MG63 (cell line): ENCODE measurements around the gene RNF115. TPM values are rescaled to one million over a fixed set of nuclear protein-coding genes. Genes with fewer than 3 reads are reported as not detected.

Source experiments
- DNase-seq: peaks from one replicate; pipeline ENCODE4 v3.0.0-alpha.2; 2020
- H3K27me3 ChIP-seq: fragments of 250-450 bp; sonication (Bioruptor Pico); 2 replicates; pipeline ENCODE4 v1.5.1; 2020; ENCODE audit warnings: mild to moderate bottlenecking, moderate library complexity
- H3K36me3 ChIP-seq: fragments of 250-450 bp; sonication (Bioruptor Pico); 2 replicates; pipeline ENCODE4 v1.5.1; 2020; ENCODE audit warnings: mild to moderate bottlenecking, moderate library complexity
- H3K4me3 ChIP-seq: fragments of 250-450 bp; sonication (Bioruptor Pico); 2 replicates; pipeline ENCODE4 v1.5.1; 2020; ENCODE audit warnings: mild to moderate bottlenecking, moderate library complexity
- H3K9me3 ChIP-seq: fragments of 250-450 bp; sonication (Bioruptor Pico); 2 replicates; pipeline ENCODE4 v1.5.1; 2020; ENCODE audit warnings: mild to moderate bottlenecking, moderate library complexity
- total RNA-seq: library from RNA; depleted of rRNA; stranded (reverse); fragments of >200 nt; shearing (Covaris generic); gene quantifications from 2 replicates; pipeline ENCODE4 v1.2.3, GENCODE V29; 2014; ENCODE audit warnings: low replicate concordance; rRNA removed

Gene RNF115
- total RNA-seq = 8.4 and 11.3 TPM in 2 replicates

DNA sequence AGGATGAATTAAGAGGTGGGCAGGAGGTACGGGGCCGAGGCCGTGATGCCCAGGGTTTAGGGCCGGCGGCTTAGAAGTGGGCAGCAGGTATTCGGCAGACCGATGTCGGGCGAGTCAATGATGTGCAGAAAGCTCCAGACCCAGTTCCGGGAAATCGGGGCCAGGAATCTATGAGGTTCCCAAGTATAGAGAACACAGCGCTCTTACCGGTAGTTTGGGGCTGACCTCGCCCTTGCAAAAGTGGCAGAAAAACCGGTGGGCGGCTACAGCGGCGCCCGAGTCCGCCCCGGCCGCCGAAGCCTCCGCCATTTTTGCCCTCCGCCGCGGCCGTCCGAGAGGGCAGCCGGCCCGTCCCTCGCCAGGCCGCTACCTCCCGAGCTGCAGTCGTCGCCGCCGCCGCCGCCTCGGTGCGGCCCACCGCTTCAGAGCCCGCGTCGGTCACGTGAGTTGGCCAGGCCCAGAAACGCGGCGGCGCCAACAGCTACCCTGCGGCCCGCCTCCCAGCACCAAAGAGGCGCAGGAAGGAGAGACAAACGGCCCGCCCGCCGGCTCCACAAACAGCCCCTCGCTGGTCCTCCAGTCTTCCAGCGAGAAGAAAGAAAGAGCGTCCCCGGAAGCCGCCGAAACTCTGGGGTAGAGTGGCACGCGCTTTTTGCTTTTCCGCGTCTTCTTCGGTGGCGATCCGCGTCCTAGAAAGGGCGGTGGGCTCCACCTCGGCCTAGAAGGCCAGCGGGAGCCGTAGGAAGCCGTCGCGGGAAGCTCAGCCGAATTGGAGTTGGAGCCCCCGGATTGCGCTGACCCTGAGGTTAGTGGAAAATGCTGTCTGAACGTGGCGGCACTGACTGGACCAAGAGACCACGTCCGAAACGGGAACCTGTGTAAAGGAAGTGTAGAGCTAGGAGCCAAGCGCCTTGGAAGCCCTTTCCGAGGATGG, at the start of gene RNF115, which contains the start of gene POLR3C:
RNF115 (minus strand) TSS at position 531 of the 934 bp plus-strand sequence; CDS start at position 309, 222 bp downstream.
POLR3C (plus strand) TSS at position 636 of the 934 bp plus-strand sequence. CDS start 1,577 bp downstream, outside the sequence.
- Histone ChIP-seq H3K36me3 (peaks cover 37% of the 10 kb centered on the region), H3K9me3 (no peaks in the 10 kb centered on the region), H3K27me3 (no peaks in the 10 kb centered on the region), H3K4me3 (peak within 1 kb of the TSS; percentile 95)
- peak; percentile 97 for DNase-seq

DNA sequence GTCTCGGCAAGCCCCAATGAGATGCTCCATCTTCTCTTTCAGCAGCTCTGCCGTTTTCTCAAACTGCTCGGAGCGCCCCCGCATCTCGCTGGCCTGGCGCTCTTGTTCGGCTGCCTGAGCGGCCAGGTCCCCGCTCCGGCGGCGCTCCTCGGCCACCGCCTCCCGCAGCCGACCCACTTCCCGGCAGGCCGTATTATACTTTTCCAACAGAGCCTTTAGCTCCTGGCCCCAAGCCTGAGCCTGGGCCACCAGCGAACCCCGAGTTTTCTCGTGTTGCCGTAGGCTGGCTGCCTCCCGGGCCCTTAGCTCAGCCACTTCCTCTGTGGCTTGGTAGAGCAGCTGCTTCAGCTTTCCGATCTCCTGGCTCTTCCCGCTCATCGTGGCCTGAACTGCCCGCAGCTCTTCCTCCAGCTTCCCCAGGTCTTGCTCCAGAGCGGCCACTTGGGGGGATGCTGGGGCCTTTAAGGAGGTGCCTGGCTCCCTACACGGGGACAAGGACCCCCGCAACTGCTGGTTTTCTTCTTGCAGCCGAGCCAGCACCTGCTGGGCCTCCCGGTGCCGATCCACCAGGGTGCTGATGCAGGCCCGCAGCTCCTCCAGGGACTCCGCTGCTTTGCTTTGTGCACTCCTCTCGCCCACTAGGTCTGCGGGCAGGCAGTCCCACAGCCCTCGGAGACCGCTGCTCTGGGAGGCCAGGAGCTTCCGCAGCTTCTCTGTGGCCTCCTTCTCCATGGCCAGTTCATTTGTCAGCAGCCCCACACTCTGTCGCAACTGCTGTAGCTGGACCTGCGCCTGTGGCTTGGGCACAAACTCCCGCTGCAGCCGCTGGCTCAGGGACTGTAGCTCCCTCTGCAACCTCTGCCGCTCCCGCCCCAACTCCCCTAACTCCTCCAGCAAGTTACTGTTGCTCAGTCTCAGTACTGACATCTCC, 48.4 kb upstream of the RNF115 start:
- Histone ChIP-seq H3K9me3 (no peaks in the 10 kb centered on the region), H3K36me3 (no peaks in the 10 kb centered on the region), H3K4me3 (no peak overlapping the region), H3K27me3 (no peaks in the 10 kb centered on the region; the same call in none of the 2 replicates)
- no peak for DNase-seq

DNA sequence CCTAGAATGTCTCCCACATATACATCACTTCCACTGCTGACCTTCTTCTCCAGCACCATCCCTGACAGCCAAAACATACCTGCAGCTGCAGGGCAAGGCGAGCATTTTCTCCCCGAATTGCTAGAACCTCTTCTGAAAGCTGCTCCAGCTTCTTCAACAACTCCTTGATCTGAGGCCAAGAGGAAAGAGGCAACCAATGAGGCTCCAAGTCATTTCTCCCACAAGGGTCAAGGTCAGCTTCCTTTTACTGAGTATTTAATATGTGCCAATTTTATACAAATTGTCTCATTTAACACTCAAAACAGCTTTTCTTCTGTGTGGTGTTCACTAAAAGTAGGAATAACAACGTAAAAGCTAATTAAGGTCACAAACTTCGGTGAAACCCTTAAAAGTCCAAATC, 44.3 kb upstream of the RNF115 start:
- H3K27me3 ChIP-seq = peaks cover 10% of the 10 kb centered on the region
- DNase-seq = no peak
- no peak overlapping the region for H3K4me3 ChIP-seq
- H3K9me3 ChIP-seq = no peaks in the 10 kb centered on the region
- no peaks in the 10 kb centered on the region for H3K36me3 ChIP-seq

DNA sequence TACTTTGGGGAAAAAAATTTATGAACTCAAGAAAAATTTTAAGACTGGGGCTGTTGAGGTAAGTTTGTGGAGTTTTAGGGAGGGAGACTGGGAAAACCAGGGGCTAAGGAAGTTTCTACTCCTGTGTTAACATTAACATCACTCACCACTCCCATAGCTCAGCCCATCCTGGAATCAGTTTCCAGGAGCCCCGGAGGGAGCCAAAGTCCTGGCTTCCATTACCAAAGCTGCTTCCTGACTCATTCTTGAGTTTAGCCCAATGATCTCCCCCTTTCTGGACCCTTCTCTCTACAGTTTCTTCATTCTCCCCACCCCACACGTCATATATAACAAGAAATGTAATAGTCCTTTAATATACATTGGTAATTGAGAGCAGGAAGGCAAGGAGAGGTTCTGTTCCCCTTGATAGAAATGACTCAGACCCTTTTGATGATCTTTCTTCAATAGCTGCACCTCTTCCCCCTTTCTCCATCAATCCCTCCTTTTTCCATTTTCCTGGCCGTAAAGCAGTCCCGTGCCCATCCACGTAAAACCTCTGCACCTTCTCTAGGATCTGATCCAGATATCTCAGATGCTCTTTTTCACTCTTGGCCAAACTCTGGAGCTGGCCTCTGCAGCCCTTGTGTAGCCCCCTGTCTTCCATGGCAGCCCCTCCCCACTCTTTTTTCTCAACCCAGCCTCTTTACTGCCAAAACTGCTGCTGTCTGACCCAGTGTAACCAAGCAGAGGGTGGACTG, 39.6 kb upstream of the RNF115 start:
- H3K27me3 ChIP-seq = peaks cover 10% of the 10 kb centered on the region
- no peaks in the 10 kb centered on the region for H3K36me3 ChIP-seq
- no peak overlapping the region for H3K4me3 ChIP-seq
- no peaks in the 10 kb centered on the region for H3K9me3 ChIP-seq
- DNase-seq = peak; percentile 16

DNA sequence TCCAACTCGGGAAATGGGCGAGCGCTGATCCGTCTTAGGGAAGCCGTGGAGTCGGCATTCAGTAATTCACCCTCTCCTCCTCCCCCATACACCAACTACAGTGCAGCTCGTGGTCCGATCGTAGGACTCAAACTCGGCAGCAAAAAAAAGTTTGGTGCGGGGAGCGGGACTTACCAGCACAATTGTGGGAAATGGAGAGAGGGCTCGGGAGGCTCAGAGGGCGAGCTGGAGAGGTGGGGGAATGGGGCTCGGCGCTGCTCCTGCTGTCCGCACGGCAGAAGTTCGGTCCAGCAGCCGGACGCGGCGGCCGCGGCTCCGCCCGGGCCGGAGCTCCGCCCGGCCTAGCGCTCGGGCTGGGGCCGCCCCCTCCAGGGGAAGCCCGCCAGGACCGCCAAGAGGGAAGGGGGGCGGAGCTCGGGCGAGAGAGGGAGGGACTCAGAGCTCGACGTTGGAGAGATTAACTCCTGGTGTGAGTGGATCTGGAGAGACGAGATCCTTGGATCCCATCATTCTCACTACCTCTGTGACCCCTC, 35.7 kb upstream of the RNF115 start:
- Histone ChIP-seq H3K27me3 (peaks cover under 1% of the 10 kb centered on the region; the same call in 1 of the 2 replicates), H3K4me3 (peak overlapping the region; percentile 82), H3K36me3 (peaks cover 31% of the 10 kb centered on the region), H3K9me3 (no peaks in the 10 kb centered on the region)
- DNase-seq = peak; percentile 90

DNA sequence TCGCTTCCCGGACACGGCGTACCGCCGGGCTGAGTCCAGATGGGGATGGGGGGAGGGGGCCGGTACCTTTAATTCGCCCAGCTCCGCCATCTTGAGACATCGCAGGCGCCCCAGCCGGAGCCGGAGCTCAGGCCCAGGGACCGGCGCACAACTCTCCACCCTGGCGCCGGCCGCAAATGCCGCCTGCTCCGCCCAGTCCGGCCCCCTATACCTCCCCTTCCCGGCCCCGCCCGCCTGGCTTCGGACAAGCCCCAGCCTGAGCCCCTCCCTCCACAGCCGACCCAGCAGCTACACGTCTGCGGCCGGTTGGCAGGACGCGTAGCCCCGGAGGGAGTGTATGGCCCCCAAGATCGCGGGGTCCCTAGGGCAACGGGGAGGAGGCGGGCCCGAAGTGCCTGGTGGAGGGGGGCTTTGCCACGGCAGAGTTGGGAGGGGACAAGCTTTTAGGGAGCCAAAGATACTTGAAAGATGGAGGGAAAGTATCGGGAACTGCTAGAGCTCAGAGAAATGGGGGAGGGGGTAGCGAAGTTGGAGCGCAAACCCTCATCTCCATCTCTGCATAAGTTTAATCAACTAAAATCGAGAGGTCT, 35.1 kb upstream of the RNF115 start, which contains the start of gene PIAS3:
PIAS3 (minus strand) TSS at position 181 of the 590 bp plus-strand sequence; CDS start at position 90, 91 bp downstream.
- no peaks in the 10 kb centered on the region for H3K27me3 ChIP-seq
- peaks cover 34% of the 10 kb centered on the region for H3K36me3 ChIP-seq
- H3K4me3 ChIP-seq = peak within 1 kb of the TSS; percentile 82
- peak; percentile 98 for DNase-seq
- H3K9me3 ChIP-seq = no peaks in the 10 kb centered on the region

DNA sequence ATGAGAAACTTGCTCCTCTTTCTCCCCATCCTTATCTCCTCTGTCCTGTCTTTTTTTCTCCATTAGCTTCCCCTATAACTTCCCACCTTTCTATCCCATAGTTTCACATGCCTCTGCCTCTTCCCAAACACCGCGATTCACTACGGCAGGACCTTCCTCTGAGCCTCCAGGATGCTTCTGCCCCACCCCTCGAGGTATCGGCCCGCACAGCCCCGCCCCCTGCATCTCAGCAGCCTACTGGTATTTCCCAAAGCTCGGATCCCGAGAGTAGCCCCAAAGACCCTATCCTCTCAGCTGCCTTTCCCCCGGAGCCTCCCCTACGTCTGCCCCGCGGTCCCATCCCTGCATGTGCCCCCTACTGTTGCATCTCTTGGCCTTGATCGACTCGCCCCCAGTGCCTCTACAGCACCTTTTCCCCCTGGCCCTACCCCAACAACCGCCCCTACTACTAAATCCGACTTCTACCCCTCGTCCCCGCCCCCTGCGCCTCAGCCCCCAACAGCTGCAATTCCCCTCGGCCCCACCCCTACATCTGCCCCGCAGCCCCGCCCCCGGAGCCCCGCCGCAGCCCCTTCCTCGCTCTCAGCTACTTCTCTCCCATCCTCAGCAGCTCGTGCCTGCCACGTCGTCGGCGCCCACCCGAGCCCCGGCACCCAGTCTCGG, 34.5 kb upstream of the RNF115 start:
- Histone ChIP-seq H3K9me3 (no peaks in the 10 kb centered on the region), H3K27me3 (no peaks in the 10 kb centered on the region), H3K36me3 (peaks cover 38% of the 10 kb centered on the region), H3K4me3 (peak overlapping the region; percentile 82)
- peak; percentile 69 for DNase-seq

DNA sequence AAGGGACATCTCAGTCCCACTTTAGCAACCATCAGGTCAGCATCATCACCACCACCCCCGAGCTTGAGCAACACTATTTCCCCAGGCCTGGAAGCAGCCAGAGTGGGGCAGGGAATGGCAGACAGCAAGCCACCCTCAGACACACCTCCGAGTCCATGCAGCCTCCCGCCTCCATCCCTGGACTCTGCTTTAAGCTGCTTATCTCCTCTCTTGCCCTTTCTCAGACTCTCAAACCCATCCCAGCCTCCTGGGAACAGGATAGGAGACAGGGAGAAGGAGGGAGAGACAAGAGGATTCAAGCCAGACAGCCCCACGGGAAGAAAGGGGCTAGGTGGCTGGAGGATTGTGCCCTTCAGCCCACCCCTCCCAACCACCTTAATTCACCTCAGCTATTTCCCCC, 33.3 kb upstream of the RNF115 start:
- Histone ChIP-seq H3K36me3 (peaks cover 44% of the 10 kb centered on the region), H3K4me3 (no peak overlapping the region), H3K27me3 (no peaks in the 10 kb centered on the region), H3K9me3 (no peaks in the 10 kb centered on the region)
- no peak for DNase-seq

DNA sequence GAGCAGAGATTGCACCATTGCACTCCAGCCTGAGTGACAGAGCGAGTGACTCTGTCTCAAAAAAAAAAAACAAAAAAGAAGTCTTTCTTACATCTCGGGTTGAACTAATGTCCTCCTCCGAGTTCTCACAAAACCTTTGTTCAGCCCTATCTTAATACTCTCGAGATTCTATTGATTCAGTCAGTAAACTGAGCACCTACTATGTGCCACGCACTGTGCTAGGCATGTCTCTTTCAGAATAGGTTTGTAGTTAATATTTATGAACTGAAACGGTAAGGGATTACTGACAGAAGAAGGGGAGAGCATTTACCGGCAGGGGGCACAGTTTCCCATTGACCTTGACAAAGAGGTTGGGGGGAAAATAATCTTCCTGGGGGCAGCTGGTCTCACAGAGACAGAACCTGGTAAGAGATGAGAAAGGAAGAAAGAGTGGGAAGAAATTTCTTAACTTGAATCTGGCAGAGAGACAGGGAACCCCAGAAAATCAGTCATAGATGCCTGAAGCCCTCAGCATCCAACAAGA, 31.6 kb upstream of the RNF115 start:
- Histone ChIP-seq H3K36me3 (peaks cover 54% of the 10 kb centered on the region), H3K9me3 (no peaks in the 10 kb centered on the region), H3K4me3 (no peak overlapping the region), H3K27me3 (no peaks in the 10 kb centered on the region)
- DNase-seq = no peak

DNA sequence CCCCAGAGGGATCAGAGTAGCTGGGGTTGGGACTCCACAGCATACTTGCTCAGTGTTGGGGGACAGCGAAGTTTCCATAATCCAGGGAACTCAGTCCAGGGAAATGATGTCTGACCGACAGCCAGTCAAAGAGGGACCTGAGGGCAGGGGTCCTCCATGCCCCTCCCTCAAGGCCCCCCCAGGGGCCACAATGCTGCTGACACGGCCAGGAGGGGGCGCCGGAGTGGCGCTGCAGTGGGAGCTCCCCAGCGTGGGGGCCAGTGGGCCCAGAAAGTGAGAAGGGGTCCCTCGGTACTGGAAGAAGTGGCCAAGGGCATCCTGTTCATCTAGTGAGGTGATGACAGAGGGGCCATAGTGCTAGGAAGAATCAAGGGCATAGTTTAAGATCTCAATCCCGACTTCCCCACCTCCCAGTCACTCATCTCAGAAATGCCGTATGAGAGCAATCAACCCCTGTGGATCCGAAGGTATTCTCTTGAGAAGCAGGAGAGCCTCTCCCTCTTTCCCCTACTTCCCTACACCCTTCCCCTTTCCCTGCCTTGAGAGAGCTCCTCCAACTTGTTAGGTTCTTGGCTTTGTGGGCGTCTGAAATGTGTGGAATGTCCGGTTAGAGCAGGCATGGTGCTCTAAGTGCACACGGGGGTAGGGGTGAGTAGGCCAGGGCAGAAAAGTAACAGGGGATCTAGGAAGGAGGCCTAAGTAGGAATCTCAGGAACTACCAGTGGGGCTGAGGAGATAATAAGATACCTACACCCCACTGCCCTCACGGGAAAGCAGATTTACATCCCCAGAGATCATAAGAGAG, 25.7 kb upstream of the RNF115 start:
- DNase-seq = peak; percentile 36
- Histone ChIP-seq H3K27me3 (no peaks in the 10 kb centered on the region), H3K36me3 (peaks cover 38% of the 10 kb centered on the region), H3K4me3 (no peak overlapping the region), H3K9me3 (no peaks in the 10 kb centered on the region)

DNA sequence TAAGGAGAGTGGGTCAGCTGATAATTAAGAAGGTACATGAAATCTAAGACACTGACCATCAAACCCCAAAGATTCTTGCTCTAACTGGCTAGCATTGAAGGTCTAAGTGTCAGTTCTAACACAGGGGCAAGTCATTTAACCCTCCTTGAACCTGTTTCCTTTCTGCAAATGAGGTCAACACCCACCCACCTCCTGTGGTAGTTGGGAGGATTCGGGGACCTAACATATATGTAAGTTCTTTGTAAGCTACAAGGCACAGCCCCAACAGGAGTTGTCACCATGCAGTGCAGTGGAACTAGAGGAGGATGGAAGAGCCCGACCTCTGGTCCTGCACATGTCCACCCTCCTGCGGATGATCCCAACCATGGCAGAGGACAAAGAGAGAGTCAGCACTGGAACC, 23.9 kb upstream of the RNF115 start:
- Histone ChIP-seq H3K36me3 (peaks cover 34% of the 10 kb centered on the region), H3K4me3 (no peak overlapping the region), H3K27me3 (no peaks in the 10 kb centered on the region), H3K9me3 (no peaks in the 10 kb centered on the region)
- DNase-seq = no peak

DNA sequence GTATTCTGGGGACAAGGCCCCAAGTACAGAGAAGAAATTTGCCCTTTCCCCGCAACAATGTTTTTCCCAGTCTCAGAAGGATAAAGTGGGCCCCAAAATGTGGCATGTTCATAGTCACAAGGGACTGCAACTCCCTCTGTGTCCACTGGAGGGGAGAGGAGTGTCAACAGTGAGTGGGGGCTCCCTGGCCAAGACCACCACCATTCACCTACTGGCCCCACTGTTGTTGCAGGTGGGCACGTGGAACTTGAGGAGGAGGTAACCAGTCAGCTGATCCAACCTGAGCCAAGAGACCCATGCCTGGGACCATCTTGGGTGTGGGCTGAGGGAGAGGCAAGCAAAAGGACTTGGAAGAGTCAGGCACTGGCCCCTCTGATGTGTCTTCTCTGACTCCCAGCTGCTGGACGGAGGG, 22.3 kb upstream of the RNF115 start:
- H3K36me3 ChIP-seq = peaks cover 41% of the 10 kb centered on the region
- peak; percentile 17 for DNase-seq

DNA sequence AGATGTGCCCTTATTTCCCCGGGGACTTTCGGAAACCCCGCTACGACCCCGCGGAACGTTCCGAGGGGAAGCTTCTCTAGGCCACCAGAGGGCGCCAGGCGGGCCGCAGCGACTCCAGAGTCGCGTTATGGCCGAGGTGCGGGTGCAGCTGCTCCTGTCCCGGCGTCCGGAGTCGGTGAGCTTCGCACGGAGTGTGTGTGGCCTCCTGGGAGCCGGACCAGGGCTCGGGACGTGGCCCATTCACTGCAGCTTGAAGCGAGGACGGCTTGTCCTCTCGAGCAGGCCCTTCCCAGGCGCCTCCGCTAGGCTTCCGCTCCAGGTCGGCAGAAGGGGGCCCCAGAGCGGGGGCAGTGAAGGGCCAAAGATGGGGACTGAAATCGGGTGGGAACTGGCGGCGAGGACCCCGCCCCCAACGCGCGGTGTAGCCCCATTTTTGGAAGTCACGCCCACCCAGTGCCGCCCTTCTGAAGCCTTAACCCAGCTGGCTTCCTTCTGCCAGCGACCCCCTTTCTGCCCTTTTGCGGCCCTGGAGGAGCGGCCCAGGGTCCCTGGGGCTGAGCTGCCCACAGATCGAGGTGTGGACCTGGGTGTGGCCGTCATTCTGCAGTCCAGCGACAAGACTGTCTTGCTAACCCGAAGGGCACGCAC, 21.7 kb upstream of the RNF115 start, which contains the start of gene NUDT17:
NUDT17 (plus strand) TSS at position 117 of the 648 bp plus-strand sequence; CDS start at position 128, 11 bp downstream.
- H3K36me3 ChIP-seq = peaks cover 41% of the 10 kb centered on the region
- no peaks in the 10 kb centered on the region for H3K27me3 ChIP-seq
- H3K9me3 ChIP-seq = no peaks in the 10 kb centered on the region
- H3K4me3 ChIP-seq = peak within 1 kb of the TSS; percentile 55
- DNase-seq = peak; percentile 79

More for the DNA sequence above, 22.3 kb upstream of the RNF115 start:
- Histone ChIP-seq H3K9me3 (no peaks in the 10 kb centered on the region), H3K4me3 (peak overlapping the region; percentile 55), H3K27me3 (no peaks in the 10 kb centered on the region)

DNA sequence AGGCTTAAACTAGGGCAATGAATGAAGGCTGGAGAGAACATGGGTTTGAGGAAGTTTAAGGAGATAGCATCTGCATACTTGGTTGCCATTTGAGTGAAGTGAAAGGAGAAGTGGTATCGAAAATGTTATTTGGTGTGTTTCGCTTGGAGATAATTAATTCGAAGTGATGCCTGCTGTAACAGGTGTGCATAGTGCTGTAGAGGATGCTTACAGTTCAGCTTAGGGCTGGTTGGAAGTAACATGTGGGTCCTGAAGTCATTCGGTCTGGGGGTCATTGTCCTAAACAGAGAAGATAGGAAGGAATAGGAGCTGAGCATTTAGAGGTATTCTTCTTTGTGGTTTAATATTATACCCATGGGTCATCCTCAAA, 21.2 kb upstream of the RNF115 start:
- DNase-seq = no peak
- H3K36me3 ChIP-seq = peaks cover 41% of the 10 kb centered on the region

More for the DNA sequence above, 21.2 kb upstream of the RNF115 start:
- H3K4me3 ChIP-seq = peak overlapping the region; percentile 55
- H3K9me3 ChIP-seq = no peaks in the 10 kb centered on the region
- no peaks in the 10 kb centered on the region for H3K27me3 ChIP-seq
